NCI-H524 treated with DMSO at 0.1 percent for 48 hours (cell line): ENCODE results near the gene DES.

ENCODE experiments used
- DNase-seq: peaks from one replicate; lab custom pipeline; 2025; lab: John Stamatoyannopoulos, UW

The DES gene

DNA sequence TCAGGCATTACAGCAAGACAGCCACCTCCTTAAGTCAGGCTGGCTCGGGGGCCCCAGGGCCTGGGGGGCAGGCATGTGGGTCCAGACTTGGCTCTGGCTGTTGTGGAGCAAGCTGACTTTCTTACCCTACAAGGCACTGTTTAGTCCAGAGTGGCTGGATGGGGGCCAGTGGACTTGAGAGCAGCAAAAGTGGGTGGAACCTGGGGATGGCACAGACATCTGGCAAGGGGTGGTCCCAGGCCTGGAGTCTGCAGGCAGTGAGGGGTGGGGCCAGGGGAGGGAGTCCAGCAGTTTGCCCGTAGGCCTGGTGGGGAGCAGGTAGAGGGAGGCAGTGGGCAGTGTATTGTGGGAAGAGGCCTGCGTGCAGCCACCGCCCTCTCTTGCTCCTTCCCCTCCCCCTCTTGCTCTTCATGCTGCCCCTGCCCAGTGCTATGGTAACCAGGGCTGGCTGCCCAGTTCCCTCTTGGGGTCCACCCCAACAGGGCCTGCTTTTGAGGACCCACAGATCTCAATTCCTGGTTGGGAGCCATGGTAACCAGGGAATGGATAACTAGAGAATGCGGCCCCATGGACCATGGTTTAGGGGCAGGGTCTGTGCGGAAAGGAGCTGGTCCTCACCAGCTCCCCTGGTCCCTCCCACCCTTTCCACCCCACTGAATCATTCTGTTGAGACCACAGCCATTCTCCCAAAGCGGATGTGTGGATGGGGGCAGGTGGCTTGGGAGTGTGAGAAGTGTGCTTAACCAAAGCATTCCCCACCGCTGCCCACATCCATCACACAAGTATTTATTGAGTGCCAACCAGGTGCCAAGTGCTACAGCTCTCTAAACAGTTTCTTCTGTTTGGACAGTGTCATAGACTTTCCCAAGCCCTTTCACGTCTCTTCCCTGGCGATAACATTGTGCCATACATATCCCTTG lies 35.8 kb downstream of the DES start:
- DNase-seq = no peak

DNA sequence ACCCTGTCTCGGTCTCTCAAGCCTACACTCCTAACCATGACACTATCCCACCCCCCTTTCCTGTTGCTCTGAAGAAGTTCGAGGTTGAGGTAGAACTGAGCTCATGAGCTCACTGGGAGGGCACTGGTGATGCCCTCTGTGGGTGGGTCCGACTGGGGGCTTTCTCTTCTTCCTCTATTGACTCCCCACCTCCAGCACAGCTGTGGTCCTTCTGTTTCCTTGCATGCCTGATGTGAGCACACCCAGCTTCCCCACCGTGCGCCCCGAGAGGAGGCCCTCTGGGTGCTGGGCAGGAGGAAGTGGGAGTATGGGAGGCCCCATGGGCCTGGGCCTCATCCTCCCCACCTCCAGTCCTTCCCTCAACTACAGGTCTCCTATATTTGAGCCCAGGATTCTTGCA lies 37.4 kb downstream of the DES start:
- no peak for DNase-seq

DNA sequence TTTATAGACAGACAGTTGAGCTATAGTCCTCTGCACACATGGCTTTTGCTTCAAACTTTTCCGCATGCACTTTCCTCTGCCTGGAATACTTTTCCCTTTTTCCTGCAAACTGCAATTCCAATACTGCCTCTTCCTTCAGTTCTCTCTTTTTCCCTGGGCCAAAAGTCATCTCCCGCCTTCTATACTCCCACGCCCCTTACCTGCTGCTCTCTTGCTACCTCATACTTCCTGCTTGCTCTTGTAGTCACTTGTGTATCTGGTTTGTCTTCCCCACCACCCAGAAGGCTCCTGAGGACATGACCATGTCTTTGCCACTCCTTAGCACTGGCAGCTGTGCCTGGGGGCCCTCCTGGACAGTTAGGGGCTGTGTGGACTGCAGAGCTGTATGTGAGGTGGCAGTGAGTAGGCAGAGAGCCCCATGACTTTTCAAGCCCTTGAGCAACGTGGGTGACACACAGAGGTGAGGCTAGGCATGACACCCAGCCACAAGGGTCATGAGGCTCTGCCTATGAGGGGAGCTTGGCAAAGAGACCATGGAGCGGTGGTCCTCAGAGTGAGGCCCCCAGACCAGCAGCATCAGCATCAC lies 39.7 kb downstream of the DES start:
- DNase-seq = no peak

DNA sequence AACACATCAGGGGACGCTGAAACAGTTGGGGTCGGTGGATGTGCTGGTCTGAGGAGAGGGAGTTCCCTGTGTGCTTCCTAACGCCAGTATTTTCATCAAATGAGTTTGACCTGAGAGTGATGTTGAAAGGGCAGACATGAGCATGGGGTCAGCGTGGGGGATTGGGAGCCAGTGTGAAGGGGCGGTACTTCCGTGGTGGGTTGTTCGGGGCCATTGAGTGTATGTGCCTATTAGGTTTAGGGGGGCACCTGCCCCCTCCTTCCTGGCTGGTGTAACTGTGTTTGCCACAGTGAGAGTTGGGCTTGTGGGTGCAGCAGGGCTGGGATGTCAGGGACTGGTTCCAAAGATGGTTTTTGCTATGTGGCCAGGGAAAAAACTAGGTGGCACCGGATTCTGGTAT lies 40.8 kb downstream of the DES start:
- DNase-seq = no peak

DNA sequence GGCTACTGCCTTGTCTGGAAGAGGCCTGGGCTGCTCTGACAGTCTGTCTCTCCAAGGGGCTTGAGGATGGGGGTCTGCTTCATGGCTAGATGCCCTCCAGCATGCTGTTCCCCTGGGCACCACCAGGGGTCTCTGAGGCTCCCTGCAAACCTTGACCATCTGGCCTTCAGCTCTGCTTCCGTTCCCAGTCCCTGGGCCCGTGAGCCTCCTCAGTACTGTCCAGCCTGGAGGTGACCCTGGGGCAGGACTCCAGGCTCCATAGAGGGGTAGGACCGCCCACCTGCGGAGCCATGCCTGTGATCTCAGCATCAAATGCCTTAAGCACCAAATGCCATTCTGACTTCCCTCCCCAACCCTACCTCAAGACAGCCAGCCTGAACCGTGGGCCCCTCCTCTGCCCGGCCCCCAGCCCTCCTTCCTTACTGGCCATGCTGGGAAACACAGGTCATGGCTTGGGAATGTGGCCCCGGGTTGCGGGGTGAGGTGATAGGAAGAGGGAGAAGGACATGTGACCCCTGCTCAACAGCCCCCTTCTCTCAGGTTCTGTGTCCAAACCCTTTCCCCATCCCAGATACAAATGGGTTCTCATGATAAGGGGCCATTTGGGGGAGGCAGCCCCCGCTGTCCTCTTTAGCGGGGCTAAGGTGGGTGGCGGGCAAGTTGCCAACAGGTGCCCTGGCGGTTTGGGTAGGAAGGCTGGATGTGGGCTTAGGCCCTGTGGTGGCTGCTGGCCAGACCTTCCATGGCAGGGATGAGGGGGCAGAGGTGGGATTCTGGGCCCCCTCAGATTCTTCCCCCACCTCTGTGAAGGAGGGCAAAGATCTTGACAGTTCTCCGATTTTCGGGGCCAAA lies 41.5 kb downstream of the DES start:
- no peak for DNase-seq

DNA sequence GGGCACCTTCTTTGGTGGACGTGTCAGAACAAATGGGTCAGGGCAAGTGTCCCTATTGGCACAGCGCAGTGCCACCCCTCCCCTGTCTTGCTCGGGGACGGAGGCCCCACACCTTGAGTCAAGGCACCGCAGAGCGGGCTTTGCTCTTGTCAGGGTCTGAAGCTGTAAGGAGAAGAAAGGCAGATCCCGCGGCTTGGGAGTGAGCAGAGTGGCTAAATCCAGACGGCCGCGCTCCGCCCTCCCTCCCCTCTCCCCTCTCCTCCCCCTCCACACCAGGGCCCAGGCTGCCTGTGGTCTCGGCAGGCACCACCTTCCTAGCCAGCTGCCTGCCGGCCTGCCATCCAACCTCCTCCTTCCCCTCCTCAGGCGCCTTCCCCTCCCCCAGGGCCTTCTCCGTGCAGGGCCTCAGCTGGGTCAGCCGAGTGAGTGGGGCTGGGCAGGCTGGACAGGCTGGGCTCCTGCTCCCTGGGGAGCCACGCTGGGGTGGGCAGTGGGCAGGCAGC lies 42.3 kb downstream of the DES start:
- peak; percentile 54 for DNase-seq

DNA sequence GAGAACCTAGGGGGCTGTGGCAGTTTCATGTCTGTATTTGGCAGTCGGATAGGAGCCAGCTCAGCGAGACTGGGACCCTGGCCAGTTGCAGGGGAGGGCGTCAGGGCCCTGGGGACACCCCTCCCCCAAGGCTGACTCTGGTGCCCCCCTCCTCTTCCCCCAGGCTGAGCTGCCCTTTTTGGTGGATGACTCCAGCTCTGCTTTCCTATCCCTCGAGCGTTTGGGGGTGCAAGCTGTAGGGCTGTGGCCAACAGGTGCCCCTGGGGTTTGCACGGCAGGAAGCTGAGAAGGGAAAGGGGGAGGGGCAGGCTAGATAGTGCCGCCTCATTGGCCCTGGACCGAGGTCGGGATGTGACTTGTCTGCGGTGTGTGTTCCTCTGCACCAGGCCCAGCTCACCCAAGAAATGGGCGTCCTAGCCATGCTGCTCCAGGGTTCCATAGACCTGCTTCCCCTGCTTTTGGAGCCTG lies 42.9 kb downstream of the DES start:
- no peak for DNase-seq

DNA sequence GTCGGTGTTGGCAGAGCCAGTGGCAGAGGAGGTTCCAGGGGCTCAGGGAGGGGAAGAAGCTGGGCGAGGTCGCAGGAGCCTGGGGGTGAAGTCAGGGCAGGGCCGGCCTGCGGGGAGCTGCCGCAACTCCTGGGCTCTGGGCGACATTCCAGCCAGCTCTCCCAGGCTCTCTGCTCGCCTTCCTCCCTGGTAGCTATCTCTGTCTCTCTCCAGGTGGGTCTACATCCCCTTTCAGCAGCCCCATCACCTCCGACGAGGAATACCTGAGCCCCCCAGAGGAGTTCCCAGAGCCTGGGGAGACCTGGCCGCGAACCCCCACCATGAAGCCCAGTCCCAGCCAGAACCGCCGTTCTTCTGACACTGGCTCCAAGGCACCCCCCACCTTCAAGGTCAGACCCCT lies 43.5 kb downstream of the DES start:
- DNase-seq = no peak

DNA sequence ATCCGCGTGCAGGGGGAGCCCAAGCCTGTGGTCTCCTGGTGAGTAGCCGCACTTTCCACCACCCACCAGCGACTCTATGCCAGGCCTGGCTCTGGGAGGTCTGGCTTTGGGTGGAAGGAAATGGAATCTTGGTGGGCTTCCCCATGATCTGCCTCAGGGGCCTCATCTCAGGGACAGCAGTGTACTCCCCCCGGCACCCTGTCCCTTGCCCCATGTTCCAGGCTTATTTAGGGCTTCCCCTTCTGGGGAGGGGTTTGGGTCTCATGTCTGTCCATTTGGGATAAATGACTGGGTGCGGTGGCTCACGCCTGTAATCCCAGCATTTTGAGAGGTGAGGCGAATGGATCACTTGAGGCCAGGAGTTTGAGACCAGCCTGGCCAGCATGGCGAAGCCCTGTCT lies 44.2 kb downstream of the DES start:
- DNase-seq = no peak

DNA sequence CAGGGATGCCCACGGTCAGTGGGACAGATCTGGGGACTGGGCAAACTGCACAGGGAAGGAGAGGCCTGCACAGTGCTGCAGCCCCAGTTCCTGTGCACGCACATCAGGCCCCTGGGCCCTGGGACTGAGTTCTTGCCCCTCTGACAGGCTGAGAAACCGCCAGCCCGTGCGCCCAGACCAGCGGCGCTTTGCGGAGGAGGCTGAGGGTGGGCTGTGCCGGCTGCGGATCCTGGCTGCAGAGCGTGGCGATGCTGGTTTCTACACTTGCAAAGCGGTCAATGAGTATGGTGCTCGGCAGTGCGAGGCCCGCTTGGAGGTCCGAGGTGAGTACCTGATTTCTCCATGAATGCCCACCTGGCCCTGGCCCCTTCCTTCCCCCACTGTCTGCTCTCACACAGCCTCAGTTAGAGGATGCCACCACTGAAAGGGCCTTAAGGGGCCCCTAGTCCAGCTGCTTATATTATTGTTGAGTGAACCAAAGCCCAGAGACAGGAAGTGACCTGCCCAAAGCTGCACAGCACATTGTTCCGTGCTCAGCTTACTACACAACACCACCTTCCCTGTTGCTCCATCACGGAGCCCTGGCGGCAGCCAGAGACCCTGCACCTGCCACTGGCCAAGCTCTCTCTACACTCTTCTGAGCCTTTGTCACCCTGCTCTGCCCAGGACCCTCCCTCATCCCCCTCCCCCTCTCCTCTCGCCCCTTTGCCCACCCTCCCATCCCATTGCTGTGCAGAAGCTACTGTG lies 46.3 kb downstream of the DES start:
- no peak for DNase-seq

DNA sequence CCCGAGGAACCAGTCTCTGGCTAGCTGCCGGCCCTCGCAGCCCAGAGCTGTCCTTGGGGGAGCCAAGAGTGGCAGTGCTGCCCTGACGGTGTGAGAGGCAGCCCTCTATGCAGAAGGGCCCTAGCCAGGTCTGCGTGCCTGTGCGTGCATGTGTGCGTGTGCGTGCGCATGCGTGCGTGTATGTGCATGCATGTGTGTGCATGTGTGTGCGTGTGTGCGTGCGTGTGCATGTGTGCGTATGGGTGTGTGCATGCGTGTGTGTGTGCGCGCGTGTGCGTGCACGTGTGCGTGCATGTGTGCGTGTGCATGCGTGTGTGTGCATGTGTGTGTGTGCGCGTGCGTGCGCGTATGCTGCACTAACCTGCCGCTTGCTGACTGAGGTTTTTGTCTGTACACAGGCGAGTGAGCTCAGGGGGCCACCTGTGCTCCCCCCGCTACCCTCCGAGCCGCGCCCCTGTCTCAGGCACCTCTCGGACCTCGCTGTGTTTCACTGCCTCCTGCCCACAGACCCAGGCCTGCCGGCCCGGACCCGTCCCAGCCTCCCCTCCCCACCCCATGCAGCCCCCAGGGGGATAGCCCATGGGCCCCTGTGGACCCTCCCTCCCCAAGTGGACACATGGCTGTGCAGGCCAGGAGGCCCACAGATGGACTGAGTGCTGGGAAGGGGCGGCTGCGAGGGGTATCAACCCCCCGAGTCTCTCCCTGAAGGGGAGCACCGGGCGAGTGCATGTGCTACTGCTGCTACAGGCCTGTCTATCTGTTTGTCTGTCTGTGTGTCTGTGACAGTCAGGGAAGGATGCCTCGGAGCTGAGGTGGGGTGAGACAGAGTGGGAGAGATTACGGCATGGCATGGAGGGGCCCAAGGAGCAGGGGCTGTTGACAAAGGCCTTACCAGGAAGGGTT lies 47.7 kb downstream of the DES start:
- DNase-seq = no peak

DNA sequence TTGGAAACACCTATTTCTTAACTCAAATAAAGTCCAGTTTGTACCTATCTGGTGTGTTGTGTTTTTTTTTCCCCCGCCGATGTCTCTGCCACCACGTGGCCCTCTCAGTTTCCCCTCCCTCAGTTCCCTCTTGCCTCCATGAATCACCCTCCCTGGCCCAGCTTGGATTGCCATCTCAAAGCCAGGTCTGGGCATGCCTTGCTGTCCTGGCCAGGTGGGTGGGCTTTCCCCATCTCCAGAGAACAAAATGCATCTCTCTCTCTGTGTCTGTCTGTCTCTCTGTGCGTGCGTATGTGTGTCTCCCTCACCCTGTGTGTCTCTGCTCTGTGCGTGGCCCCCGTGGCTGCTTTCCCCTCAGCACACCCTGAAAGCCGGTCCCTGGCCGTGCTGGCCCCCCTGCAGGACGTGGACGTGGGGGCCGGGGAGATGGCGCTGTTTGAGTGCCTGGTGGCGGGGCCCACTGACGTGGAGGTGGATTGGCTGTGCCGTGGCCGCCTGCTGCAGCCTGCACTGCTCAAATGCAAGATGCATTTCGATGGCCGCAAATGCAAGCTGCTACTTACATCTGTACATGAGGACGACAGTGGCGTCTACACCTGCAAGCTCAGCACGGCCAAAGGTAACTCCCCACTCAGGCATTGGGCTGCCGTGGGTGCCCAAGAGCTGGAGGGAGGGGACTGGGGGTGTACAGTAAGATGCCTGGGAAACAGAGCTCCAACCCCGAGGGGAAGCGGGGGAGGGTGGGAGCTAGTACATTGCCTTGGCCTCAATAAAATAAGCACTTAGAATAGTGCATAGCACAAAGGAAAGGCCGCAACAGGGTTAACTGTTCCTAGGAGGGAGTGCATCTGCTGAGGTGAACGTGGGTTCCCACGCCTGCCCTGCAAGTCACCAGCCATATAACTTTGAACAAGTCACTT lies 48.9 kb downstream of the DES start:
- no peak for DNase-seq

DNA sequence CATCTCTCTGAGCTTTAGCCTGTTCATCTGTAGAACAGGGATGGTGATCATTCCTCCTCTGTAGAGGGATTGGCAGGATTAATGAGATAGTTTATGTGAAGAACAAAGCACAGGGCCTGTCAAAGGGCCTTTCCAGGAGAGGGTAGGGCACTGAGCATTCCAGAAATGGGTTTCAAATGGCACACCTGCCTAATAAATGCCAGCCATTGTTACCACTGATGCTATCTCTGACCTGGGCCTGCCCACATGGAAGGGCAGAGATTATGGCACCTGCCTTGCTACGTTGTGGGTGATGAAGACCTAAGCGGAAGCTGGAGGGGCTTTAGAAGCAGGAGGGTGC lies 49.5 kb downstream of the DES start:
- no peak for DNase-seq

DNA sequence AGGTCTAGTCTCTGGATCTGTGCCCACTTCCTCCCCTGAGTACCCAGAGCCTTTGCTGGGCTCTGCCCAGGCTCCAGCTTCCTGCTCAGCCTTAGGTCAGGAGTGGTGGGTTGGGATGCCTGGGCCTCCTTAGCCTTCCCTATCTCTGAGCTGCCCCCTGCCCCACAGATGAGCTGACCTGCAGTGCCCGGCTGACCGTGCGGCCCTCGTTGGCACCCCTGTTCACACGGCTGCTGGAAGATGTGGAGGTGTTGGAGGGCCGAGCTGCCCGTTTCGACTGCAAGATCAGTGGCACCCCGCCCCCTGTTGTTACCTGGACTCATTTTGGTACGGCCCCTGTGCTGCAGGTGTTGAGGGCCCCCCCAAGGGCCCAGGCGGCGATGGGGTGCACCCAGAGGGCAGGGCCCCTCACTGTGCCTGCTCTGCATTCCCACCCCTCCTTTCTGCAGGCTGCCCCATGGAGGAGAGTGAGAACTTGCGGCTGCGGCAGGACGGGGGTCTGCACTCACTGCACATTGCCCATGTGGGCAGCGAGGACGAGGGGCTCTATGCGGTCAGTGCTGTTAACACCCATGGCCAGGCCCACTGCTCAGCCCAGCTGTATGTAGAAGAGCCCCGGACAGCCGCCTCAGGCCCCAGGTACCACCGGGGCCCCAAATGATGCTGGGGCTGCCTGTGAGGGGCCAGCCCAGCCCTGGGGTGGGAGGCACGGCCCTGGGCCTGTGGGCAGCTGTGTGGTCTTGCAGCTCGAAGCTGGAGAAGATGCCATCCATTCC lies 50.4 kb downstream of the DES start:
- no peak for DNase-seq

DNA sequence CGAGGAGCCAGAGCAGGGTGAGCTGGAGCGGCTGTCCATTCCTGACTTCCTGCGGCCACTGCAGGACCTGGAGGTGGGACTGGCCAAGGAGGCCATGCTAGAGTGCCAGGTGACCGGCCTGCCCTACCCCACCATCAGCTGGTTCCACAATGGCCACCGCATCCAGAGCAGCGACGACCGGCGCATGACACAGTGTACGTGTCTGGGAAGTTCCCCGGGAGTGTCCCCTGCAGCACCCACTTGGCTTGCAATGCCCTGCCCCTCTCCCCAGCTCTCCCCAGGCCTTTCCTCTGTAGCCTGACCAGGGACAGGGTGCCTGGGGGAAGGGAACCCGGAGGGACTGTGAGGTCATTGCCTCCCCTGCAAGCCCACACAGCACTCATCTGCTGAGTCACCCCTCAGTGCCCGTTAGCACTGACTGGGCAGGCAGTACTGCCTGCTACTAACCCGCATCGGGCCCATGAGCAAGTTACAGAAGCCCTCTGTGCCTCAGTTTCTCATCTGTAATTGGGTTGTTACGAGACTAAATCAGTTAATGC lies 51.1 kb downstream of the DES start:
- DNase-seq = no peak

DNA sequence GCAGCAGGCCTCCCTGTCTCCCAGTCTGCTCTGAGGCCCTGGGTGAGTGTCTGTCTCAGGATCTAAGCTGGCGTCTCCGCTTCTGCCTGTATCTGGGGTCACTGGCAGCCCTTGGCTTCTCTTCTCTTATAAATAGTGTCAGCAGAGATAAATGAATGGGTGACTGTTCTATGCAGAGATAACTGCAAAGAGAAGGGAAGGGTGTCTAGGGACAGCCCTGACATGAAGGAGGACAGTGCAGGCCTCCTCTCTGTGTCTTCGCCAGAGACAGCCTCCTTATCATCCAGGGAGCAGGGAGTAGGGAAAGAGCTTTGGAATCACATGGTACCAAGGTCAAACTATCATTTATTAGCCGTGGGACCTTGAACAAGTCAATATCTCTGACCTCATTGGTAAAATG lies 52.3 kb downstream of the DES start:
- DNase-seq = no peak

DNA sequence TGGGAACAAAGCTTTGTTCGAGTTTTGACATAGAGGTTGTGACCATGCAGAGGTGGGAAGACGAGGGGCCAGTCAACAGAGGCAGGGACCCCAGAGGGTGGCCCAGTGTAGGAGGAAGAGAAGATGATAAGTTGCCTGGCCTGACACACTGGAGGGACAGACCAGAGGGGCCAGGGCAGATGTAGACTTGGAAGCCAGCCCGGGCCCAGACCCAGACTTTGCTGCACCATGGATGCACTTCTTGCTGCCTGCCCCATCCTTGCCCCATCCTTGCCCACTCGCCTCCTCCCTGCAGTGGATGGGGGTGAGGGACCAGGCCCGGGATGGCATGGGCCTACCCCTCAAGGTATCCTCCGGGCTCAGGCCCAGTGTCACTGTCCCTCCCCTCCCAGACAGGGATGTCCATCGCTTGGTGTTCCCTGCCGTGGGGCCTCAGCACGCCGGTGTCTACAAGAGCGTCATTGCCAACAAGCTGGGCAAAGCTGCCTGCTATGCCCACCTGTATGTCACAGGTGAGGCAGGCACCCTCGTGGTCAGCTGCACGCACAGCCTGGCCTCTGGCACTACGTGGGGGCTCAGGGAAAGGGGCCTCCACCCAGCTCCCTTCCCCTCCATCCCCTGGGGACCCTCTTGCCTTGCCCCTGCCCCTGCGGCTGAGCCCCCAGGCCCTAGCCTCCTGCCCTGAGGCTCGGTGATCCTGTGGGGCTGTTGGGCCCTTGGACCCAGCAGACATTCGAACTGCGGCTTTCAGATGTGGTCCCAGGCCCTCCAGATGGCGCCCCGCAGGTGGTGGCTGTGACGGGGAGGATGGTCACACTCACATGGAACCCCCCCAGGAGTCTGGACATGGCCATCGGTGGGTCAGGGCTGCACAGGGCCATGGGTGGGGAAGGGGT lies 53.5 kb downstream of the DES start:
- no peak for DNase-seq
